Right renal pelvis (tissue), 4 donors: Measurements from ENCODE around the gene DDX55. TPM values are rescaled to one million over a fixed set of nuclear protein-coding genes. Genes with fewer than 3 reads are reported as not detected.
A peak's percentile ranks its signal among the peaks of the same experiment; 100 is the strongest.
"Not testable (repeated sequence)": the region's sequence is repeated elsewhere in the genome, so short reads cannot be mapped to it uniquely, and the experiment has no call there.

ENCODE experiments used
- DNase-seq, 4 donors: peaks; one replicate each; pipeline ENCODE4 v3.0.0-alpha.2; 2013; ENCODE audit warnings: low read depth in 4 of 4, low spot score in 3 of 4, missing footprints in 1 of 4
- polyA plus RNA-seq, 4 donors: library from polyadenylated mRNA; unstranded; fragments of 120-200 nt; gene quantifications; one replicate each; pipeline ENCODE4 v1.2.1, GENCODE V29; 2013; ENCODE audit not compliant: insufficient read length in 4 of 4

The DDX55 gene
- polyA plus RNA-seq, result 10 to 100 TPM; 24.7 to 27.8 (median 27.0) TPM

- peak; percentile 67 to 83 (median 71) for DNase-seq
Measured at GRCh38 chr12:123601602-123602489, at the start of gene DDX55. TSS of gene DDX55 (plus strand) at chr12:123602099. CDS start at chr12:123602149, 50 bp downstream.

- not testable (repeated sequence) for DNase-seq
Measured at GRCh38 chr12:123554136-123554535, 47.8 kb upstream of the DDX55 start.

GRCh38 chr12:123554843-123555242, 47.1 kb upstream of the DDX55 start:
- DNase-seq, result not testable (repeated sequence)

- not testable (repeated sequence) for DNase-seq
Measured at GRCh38 chr12:123558487-123558886, 43.4 kb upstream of the DDX55 start.

GRCh38 chr12:123559468-123559867, 42.4 kb upstream of the DDX55 start:
- no peak for DNase-seq

- no peak for DNase-seq
Measured at GRCh38 chr12:123571343-123571813, 30.5 kb upstream of the DDX55 start.

GRCh38 chr12:123572391-123572790, 29.5 kb upstream of the DDX55 start:
- DNase-seq, result no peak

GRCh38 chr12:123573870-123574269, 28.0 kb upstream of the DDX55 start:
- no peak for DNase-seq

- no peak for DNase-seq
Measured at GRCh38 chr12:123576611-123577010, 25.3 kb upstream of the DDX55 start.

- DNase-seq, result no peak
Measured at GRCh38 chr12:123578243-123578642, 23.7 kb upstream of the DDX55 start.

- DNase-seq, result not testable (repeated sequence)
Measured at GRCh38 chr12:123578829-123579228, 23.1 kb upstream of the DDX55 start.

GRCh38 chr12:123580772-123581171, 21.1 kb upstream of the DDX55 start:
- DNase-seq, result no peak

GRCh38 chr12:123591702-123592481, 10.0 kb upstream of the DDX55 start:
- DNase-seq, result no peak

GRCh38 chr12:123595729-123596128, 6.2 kb upstream of the DDX55 start:
- DNase-seq, result no peak

GRCh38 chr12:123597100-123597499, 4.8 kb upstream of the DDX55 start:
- no peak for DNase-seq

GRCh38 chr12:123598522-123598921, 3.4 kb upstream of the DDX55 start:
- DNase-seq, result no peak

GRCh38 chr12:123599310-123599709, 2.6 kb upstream of the DDX55 start:
- no peak for DNase-seq

GRCh38 chr12:123599721-123600120, 2.2 kb upstream of the DDX55 start:
- no peak for DNase-seq

GRCh38 chr12:123602651-123603195, 824 bp downstream of the DDX55 start:
- no peak for DNase-seq

GRCh38 chr12:123603495-123603894, 1.6 kb downstream of the DDX55 start:
- not testable (repeated sequence) for DNase-seq

GRCh38 chr12:123607756-123608155, 5.9 kb downstream of the DDX55 start:
- DNase-seq, result no peak
